Measurements from ENCODE around the gene PROX2. TPM values are rescaled to one million over a fixed set of nuclear protein-coding genes. Genes with fewer than 3 reads are reported as not detected.
A peak's percentile ranks its signal among the peaks of the same experiment; 100 is the strongest.

Gene PROX2
- total and polyA plus RNA-seq, 11 donors = not detected

- Histone ChIP-seq H3K4me1 (peaks cover 11 to 60% (median 49%) of the 10 kb centered on the region in 12 donors), H3K4me3 (no peak overlapping the region), H3K27me3 (no peaks in the 10 kb centered on the region), H3K27ac (no peak overlapping the region), H3K36me3 (peaks cover 0 to 7% (median under 1%) of the 10 kb centered on the region in 9 donors), H3K9me3 (no peaks in the 10 kb centered on the region)
- no peak for TF ChIP-seq POLR2A (IDR thresholded peaks at IDR 0.05)
- no peak for TF ChIP-seq CTCF (IDR thresholded peaks at IDR 0.05)
- DNase-seq (no peak), ATAC-seq (no peak)
- WGBS, 4 donors = 91 to 97% (median 96%) methylated on average over 9 to 10 of the region's 10 CpGs
- intact Hi-C loops (cut with DNase I) = loop anchor here in 5 of 10 donors (5.0 kb wide), 3 partner anchors 37 to 177 kb away; no protein-coding TSS in a partner anchor
Observed at GRCh38 chr14:74909911-74910310, 34.0 kb upstream of the PROX2 start.

- Histone ChIP-seq H3K9me3 (no peaks in the 10 kb centered on the region), H3K4me3 (no peak overlapping the region), H3K27ac (no peak overlapping the region), H3K36me3 (peaks cover 0 to 10% (median 5%) of the 10 kb centered on the region in 9 donors), H3K27me3 (no peaks in the 10 kb centered on the region), H3K4me1 (peaks cover 11 to 59% (median 48%) of the 10 kb centered on the region in 12 donors)
- ATAC-seq (no peak), DNase-seq (no peak)
- TF ChIP-seq POLR2A (IDR thresholded peaks at IDR 0.05) (no peak), CTCF (IDR thresholded peaks at IDR 0.05) (no peak)
- intact Hi-C loops (cut with DNase I) = loop anchor here in 2 of 10 donors (5.0 kb wide), 1 partner anchor 47 kb away; no protein-coding TSS in a partner anchor
- 94 to 99% (median 97%) methylated on average over 12 to 14 of the region's 14 CpGs for WGBS, 4 donors
Observed at GRCh38 chr14:74909501-74909900, 33.6 kb upstream of the PROX2 start.

- intact Hi-C loops (cut with DNase I) = loop anchor here in 2 of 10 donors (5.0 kb wide), 1 partner anchor 47 kb away; no protein-coding TSS in a partner anchor
- H3K9me3 ChIP-seq = no peaks in the 10 kb centered on the region
- no peak overlapping the region for H3K4me3 ChIP-seq
- no peaks in the 10 kb centered on the region for H3K27me3 ChIP-seq
- H3K4me1 ChIP-seq = peaks cover 11 to 53% (median 44%) of the 10 kb centered on the region in 12 donors
- ATAC-seq (no peak), DNase-seq (no peak)
- WGBS, 4 donors = 57 to 77% (median 63%) methylated on average over 7 to 9 of the region's 9 CpGs
- H3K27ac ChIP-seq = no peak overlapping the region
- H3K36me3 ChIP-seq = peaks cover 0 to 16% (median 9%) of the 10 kb centered on the region in 9 donors
- TF ChIP-seq POLR2A (IDR thresholded peaks at IDR 0.05) (no peak), CTCF (IDR thresholded peaks at IDR 0.05) (no peak)
Observed at GRCh38 chr14:74908861-74909341, 33.0 kb upstream of the PROX2 start.

GRCh38 chr14:74907744-74908143, 31.8 kb upstream of the PROX2 start:
- WGBS, 4 donors = 17 to 26% (median 21%) methylated on average over 6 of the region's 6 CpGs
- H3K27me3 ChIP-seq = no peaks in the 10 kb centered on the region
- TF ChIP-seq CTCF (IDR thresholded peaks at IDR 0.05) (no peak), POLR2A (IDR thresholded peaks at IDR 0.05) (no peak)
- intact Hi-C loops (cut with DNase I) = loop anchor here in 3 of 10 donors (1.0 to 5.0 kb wide), 2 partner anchors 45 to 46 kb away; no protein-coding TSS in a partner anchor
- peaks cover 0 to 27% (median 21%) of the 10 kb centered on the region in 9 donors for H3K36me3 ChIP-seq
- peak overlapping the region in 4 of 12 donors; percentile 14 to 30 (median 27) for H3K27ac ChIP-seq
- H3K4me1 ChIP-seq = peaks cover 11 to 53% (median 38%) of the 10 kb centered on the region in 12 donors
- DNase-seq = no peak
- ATAC-seq = peak in 1 of 4 donors; percentile 3
- no peaks in the 10 kb centered on the region for H3K9me3 ChIP-seq
- no peak overlapping the region for H3K4me3 ChIP-seq

Data from heart left ventricle (tissue), 16 donors.